ENCODE data around the gene RUSF1.

DNA sequence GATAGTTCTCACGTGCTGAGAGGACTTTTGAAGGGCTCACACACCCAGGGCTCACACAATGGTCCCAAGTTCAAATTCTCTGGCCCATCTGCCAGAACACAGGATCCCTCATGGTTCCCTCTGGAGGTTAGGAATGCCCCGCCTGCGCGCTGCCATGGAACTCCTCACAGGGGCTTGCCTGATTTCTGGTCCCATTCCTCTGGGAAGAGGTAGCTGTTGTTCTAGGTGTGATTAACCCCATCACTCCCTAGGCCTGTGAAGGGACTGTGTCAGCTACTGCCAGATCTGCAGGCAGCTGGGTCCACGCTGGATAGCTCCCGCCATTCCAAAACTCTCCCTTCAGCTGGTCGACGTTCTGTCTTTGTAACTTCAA lies 51.2 kb downstream of the RUSF1 start:
- TF ChIP-seq SMC3 (IDR thresholded peaks at IDR 0.05; ENCODE audit: borderline replicate concordance, low read length), result no peak
- TF ChIP-seq POLR2AphosphoS5 (IDR thresholded peaks at IDR 0.05; ENCODE audit: low read length), result no peak

All from GM12878 (cell line).